B cell (primary cell): ENCODE data around the gene HSPA12B.

ENCODE experiments used
- CTCF ChIP-seq: fragments of 200-600 bp; IDR thresholded peaks from one replicate; pipeline ENCODE4 v1.8.0; 2022; ENCODE audit warnings: antibody characterized with exemption, mild to moderate bottlenecking
- EZH2 ChIP-seq: IDR thresholded peaks from 2 replicates; pipeline ENCODE4 v1.6.1; 2012; ENCODE audit warnings: borderline replicate concordance, low read depth, mild to moderate bottlenecking, moderate library complexity, low read length; ENCODE audit not compliant: insufficient read depth, poor library complexity, severe bottlenecking

DNA sequence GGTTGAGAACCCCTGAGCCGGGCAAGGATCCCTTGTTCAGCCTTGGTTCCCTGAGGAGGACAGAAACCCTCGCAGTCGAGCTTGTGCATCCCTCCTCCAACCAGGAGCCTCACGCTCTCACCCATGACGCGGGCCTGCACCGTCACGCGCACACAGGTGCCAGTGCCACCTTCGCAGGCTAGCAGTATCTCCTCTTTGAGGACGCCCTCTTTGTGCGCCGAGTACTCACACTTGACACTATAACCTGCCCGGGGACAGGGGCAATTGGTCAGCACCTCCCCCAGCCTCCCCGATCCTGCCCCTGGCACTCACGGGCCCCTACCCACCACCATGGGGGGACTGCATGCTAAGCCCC lies 21.8 kb downstream of the HSPA12B start:
- TF ChIP-seq EZH2 (no peak), CTCF (no peak)
